Stimulated activated CD4-positive, alpha-beta T cell treated with anti-CD3 and anti-CD28 coated beads, Interleukin-12 subunit alpha, Interleukin-12 subunit beta, amount 100 ng/mL, for 4 hours (primary cell): ENCODE data around the gene ENOX2.
"Not testable (repeated sequence)": the region's sequence is repeated elsewhere in the genome, so short reads cannot be mapped to it uniquely, and the experiment has no call there.

ENCODE experiments used
- DNase-seq: peaks from one replicate; pipeline ENCODE4 v3.0.0-alpha.2; 2020

ENOX2 gene

DNA sequence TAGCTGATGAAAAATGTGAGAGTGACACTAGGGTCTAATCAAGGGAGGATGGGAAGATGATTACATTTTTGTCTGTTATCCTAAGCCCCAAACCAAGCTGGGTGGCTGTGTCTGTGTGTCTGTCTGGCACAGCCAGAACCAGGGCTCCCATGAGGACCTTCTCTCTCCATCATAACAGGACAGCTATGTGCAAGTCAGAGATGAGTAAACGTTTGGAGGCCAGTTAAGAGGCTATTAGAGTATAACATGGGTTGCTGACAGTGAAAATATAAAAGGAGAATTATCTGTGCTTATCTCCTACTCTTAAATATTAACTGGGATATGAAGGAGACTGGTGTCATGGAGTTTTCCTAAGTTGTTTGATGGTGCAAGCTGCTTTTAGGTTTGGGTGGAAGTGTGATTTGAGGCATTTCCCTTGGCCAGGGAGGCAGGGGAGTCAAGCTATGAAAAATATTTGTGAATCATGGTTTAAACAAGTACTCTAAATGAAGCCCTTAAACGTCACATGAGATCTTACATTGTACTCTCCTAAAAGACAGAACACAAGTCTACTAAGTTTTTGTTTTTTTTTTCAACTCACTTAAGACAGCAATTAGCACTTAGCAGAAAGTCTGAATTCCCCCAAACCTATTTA is 156.2 kb downstream of the ENOX2 start:
- no peak for DNase-seq

DNA sequence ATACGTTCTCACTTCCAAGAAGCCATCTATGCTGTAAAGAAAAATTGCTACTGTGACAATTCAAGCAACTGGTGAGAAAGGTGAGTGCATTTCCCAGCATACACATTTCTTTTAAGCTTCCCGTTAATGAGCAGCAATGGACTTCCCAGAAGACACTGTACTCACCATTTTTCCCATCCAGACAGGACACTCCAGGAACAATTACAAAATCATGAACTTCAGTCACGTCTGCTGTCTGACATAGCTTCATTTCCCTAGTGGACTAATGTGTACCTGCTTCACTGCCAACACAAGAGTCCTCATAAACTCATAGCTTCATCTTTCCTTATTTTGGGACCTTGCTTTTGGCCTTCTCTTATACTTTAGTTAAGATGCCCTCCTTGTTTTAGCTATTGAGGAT is 156.9 kb downstream of the ENOX2 start:
- DNase-seq, result no peak

DNA sequence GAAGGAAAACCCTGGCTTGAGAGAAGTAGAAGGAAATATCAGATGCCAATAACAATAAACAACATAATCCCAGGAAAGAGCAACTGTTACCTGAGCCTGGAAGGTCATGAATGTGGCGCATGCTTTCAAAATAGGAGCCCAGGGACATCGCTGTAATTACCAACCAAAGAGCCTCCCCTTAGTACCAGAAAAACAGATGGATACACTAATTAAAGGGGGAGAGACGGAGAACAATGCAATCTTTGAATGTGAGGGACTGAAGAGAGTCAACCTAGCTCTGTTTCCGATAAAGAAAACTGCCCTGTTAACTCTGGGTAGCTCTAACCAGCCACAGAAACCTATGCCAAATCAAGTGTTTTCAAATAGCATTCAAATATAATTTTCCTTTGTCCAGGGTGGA is 161.4 kb downstream of the ENOX2 start:
- no peak for DNase-seq

GRCh38 chrX:130741151-130741550 is 161.9 kb downstream of the ENOX2 start:
- no peak for DNase-seq

- no peak for DNase-seq
Measured at GRCh38 chrX:130738638-130739195, 164.3 kb downstream of the ENOX2 start.

DNA sequence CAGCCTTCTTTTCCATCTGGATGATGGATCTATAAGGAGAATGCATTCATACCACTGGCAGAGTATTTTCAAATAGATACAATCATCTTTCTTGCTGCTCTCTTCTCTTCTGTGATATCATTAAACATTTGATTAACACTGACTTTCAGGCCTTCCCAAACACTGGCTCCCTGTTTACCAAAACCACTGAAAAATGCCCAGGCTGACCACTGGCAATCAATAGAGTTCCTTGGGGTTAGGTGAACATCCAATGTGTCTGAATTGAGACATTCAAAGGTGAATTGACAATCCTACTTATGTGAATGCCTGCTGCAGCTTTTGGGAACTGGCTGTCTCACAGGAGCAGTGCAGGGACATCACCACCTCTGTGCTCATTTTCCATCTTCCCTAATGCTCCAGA is 168.3 kb downstream of the ENOX2 start:
- DNase-seq, result no peak

DNA sequence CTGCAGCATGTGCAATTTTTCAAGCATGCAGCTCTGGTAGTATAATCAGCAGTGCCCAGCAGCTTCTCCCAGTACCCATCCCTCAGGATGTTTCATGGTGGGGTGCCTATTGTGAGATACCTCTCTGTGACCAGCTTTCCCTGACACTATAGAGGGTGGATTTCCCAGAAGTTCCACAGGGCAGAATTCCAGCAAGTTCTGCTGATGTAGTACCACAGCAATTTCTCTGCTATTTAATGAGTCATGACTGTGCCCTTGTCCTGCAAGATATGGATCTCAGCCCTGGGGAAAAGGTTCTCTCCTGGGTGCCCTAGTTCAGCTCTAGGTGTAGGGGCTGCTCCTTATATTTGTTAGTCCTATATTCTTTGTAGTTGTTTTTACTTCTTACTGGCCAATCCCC is 174.8 kb downstream of the ENOX2 start:
- DNase-seq, result no peak

- no peak for DNase-seq
Measured at GRCh38 chrX:130726661-130727060, 176.3 kb downstream of the ENOX2 start.

- no peak for DNase-seq
Measured at GRCh38 chrX:130725519-130725918, 177.5 kb downstream of the ENOX2 start.

- DNase-seq, result no peak
Measured at GRCh38 chrX:130719413-130719812, 183.6 kb downstream of the ENOX2 start.

DNA sequence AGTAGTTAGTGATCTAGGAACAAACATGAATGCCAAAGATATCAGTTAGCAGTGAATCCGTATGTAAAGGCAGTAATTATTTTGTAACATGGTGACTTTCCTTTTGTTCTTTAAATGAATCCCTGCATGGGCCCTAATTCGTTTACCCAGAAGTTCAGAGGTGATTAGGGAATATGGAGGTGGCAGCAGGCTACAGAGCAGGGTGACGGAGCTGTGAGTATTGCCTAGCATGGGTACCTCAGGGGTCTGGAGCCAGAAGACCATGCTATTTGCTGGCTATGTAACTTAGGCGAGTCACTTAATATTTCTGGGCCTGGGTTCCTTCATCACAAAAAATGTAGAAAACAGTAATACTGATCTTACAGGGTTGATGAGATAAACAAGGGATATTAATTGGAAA is 184.9 kb downstream of the ENOX2 start:
- no peak for DNase-seq

GRCh38 chrX:130716781-130717413 is 186.1 kb downstream of the ENOX2 start:
- no peak for DNase-seq

DNA sequence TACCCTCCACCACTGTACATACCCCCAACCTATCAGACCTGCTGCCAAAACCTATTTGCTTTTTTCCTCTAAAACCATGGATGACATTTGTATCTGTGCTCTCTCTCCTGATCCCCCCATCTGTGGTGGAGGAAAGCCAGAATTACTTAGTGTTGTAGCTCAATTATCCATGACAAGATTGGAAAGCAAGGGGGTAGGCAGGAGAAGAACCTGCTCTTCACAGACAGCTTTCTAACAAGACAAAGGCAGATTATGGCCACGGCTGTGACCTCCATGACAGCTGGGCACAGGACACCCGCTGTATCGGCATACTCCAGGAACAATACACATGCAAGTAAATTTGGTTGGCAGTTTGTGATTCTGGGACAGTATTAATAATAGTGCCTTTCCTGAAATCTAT is 186.7 kb downstream of the ENOX2 start:
- DNase-seq, result no peak

GRCh38 chrX:130715299-130715698 is 187.7 kb downstream of the ENOX2 start:
- no peak for DNase-seq

DNA sequence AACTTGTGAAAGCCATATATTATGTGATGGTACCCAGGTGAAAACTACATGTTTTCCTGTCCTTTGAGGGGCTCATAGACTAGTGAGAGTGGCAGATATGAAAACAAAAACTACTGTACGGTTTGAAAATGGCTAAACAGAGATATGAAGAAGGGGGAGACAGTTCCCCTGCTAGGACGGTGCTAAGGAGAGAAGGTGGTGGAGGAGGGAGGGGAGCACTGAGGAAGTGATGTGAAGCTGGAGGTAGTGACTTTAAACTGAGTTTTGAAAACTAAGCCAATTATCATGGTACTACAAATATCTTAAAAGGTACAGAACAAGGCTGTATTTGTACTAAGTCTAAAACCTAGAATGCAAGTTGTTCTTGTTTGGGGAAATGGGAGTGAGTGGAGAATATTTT is 188.3 kb downstream of the ENOX2 start:
- DNase-seq, result no peak

DNA sequence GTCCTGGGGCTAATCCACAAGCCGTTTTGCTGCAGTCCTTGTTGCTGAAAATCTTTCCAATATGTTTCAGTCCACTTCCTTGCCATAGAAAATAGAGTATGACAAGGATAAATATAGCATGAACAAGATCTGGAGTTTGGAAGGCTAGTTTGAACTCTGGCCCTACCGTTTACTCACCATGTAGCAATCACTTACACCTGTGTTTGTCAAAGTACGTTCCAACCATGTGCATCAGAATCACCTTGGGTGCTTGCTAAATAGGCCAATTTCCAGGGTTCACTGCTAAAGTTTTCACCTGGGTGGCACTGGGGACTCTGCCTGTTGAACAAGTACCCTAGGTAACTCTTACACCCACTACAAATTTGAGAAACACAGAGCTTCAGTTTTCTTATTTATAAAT is 188.9 kb downstream of the ENOX2 start:
- DNase-seq, result no peak

GRCh38 chrX:130709178-130709577 is 193.8 kb downstream of the ENOX2 start:
- not testable (repeated sequence) for DNase-seq

DNA sequence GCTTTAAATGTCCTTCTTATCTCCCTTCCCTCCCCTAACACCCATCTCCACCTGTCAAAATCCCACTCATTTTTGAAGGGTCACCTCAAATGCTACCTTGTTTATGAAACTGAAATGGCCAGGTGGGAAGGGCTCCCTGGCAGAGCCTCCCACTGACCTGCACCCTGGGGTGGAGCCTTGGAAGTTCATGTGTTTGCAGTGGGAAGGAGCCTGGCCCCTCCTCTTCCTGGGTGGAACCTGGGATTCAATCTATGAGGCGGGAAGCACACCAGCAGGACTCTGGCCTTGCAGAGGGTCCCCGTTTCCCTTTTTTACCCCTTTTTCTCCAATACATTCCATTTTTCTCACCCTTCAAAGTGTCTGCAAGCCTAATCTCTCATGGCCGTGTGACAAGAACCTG is 197.4 kb downstream of the ENOX2 start:
- DNase-seq, result no peak

GRCh38 chrX:130704053-130705038 is 198.7 kb downstream of the ENOX2 start:
- no peak for DNase-seq

DNA sequence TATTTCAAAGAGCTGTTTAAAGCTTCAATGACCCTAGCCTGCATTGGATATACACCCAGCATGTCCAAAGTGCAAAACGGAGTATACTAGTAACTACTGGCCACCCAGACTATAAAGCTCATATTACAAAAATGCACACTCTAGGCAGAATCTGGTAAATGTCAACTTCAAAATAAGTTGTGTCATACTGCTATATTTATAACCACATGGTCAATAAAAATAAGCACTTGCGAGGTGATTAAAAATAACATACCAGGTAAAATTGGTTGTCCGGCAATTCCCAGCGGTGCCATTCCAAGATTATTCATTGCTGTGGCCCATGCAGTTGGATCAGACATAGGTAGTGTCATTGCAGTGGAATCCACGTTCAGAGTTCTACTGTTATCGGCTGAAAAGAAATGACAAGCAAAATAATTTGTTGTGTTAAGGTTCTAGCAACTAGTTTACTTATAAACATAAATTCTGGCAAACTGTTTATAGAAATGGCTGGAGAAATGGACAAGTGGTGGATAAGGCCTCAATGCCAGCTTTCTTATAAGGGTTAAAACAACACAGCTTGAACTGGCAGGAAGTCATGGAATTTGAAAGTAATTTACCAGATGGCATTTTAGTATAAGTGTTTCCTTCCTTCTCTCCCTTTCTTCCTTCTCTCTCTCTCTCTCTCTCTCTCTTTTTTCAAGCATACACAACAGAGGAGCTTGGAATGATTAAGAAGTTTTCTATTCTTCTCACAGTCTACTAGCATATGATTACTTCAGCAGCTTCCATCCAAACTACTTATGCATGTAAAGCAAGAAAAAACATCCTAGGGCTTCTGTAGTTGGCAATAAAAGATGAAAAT is 199.9 kb downstream of the ENOX2 start:
- no peak for DNase-seq

DNA sequence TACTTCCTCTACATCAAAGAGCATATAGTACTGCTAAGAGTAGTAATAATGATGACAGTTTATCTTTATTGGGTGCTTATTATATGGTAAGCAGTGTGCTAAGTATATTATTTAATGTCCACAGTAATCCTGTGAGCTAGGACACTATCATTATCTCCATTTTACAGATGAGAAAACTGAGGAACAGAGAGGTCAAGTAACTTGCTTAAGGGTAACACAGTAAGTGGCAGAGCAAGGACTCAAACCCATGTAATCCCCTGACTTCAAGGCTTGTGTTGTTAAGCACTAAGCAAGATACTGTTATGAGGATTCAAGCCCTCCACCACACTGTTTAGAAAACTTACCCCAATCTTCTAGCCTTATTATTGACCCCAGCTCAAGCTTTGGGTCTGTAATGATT is 202.4 kb downstream of the ENOX2 start:
- no peak for DNase-seq

- DNase-seq, result no peak
Measured at GRCh38 chrX:130699618-130700017, 203.4 kb downstream of the ENOX2 start.

DNA sequence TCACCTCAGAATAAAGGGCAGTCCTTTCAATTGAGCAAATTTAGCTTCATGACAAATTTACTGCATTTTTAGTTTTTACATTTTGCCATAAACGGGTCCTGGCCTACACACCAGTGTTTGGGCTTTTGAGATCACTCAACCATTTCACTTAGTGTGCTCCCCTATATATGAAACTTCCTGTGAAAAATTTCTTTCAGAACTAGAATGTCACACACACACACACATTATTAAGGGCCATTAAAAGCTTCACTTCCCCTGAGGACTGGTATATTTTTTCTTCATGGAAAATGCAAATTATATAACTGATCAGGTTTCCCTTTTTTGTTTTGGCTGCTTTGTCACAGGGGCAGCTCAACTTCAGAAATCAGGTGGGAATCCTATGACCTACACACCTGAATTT is 206.5 kb downstream of the ENOX2 start:
- no peak for DNase-seq
